Measurements from ENCODE around the gene HSD17B14. TPM values are rescaled to one million over a fixed set of nuclear protein-coding genes. Genes with fewer than 3 reads are reported as not detected.
A peak's percentile ranks its signal among the peaks of the same experiment; 100 is the strongest.

The HSD17B14 gene
- total and polyA plus RNA-seq, 12 donors, result 1.1 to 5.3 (median 2.8) TPM

DNA sequence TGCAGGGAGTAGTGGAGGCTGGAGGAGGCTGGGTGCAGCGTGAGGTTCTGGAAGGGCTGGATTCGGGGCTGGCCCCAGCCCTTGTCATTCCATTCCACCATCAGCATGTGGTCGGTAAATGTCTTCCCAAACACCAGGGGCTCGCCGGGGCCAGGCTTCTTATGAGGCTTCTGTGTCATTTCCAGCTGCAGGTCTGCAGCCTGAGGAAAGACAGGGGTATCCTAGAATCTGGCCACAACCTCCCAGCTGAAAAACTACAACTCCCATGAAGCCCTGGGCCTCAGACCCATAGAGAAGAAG, 29.8 kb downstream of the HSD17B14 start:
- Histone ChIP-seq H3K4me3 (no peak overlapping the region), H3K4me1 (peaks cover under 1 to 16% (median 11%) of the 10 kb centered on the region in 9 donors), H3K27me3 (no peaks in the 10 kb centered on the region), H3K9me3 (no peaks in the 10 kb centered on the region), H3K27ac (no peak overlapping the region), H3K36me3 (peaks cover 0 to 8% (median 0%) of the 10 kb centered on the region in 9 donors)
- intact Hi-C loops (cut with DNase I), result no loop called here
- TF ChIP-seq CTCF (IDR thresholded peaks at IDR 0.05), result no peak
- DNase-seq (peak in 1 of 2 donors; percentile 59), ATAC-seq (peak in 2 of 8 donors; percentile 32 to 52)
- 78% methylated on average over 5 of the region's 5 CpGs for WGBS, 2 donors

GRCh38 chr19:48805452-48805851, 30.8 kb downstream of the HSD17B14 start:
- no peak for TF ChIP-seq CTCF (IDR thresholded peaks at IDR 0.05)
- no peak overlapping the region for H3K27ac ChIP-seq
- no peaks in the 10 kb centered on the region for H3K9me3 ChIP-seq
- H3K4me3 ChIP-seq, result no peak overlapping the region
- peaks cover 0 to 12% (median 7%) of the 10 kb centered on the region in 9 donors for H3K4me1 ChIP-seq
- WGBS, 2 donors, result 92 to 93% methylated on average over 14 to 15 of the region's 15 CpGs
- ATAC-seq (no peak), DNase-seq (no peak)
- H3K27me3 ChIP-seq, result no peaks in the 10 kb centered on the region
- H3K36me3 ChIP-seq, result peaks cover 0 to 8% (median 0%) of the 10 kb centered on the region in 9 donors
- intact Hi-C loops (cut with DNase I), result no loop called here

- H3K27ac ChIP-seq, result no peak overlapping the region
Observed at GRCh38 chr19:48804496-48804895, 31.8 kb downstream of the HSD17B14 start.

GRCh38 chr19:48802623-48803022, 33.7 kb downstream of the HSD17B14 start:
- intact Hi-C loops (cut with DNase I), result no loop called here
- H3K27me3 ChIP-seq, result no peaks in the 10 kb centered on the region
- WGBS, 2 donors, result 98 to 99% methylated on average over 2 of the region's 2 CpGs
- no peaks in the 10 kb centered on the region for H3K9me3 ChIP-seq
- H3K4me1 ChIP-seq, result no peaks in the 10 kb centered on the region
- no peak for DNase-seq
- no peak for ATAC-seq
- H3K4me3 ChIP-seq, result no peak overlapping the region
- H3K36me3 ChIP-seq, result peaks cover 0 to 15% (median 0%) of the 10 kb centered on the region in 9 donors
- no peak for TF ChIP-seq CTCF (IDR thresholded peaks at IDR 0.05)
- no peak overlapping the region for H3K27ac ChIP-seq

More at GRCh38 chr19:48804496-48804895, 31.8 kb downstream of the HSD17B14 start:
- 83% methylated on average over 8 of the region's 8 CpGs for WGBS, 2 donors
- no peak for DNase-seq
- H3K4me3 ChIP-seq, result no peak overlapping the region
- intact Hi-C loops (cut with DNase I), result no loop called here
- no peaks in the 10 kb centered on the region for H3K9me3 ChIP-seq
- H3K36me3 ChIP-seq, result peaks cover 0 to 9% (median 0%) of the 10 kb centered on the region in 9 donors
- no peaks in the 10 kb centered on the region for H3K27me3 ChIP-seq
- no peak for TF ChIP-seq CTCF (IDR thresholded peaks at IDR 0.05)
- ATAC-seq, result no peak
- H3K4me1 ChIP-seq, result peaks cover 0 to 2% (median 0%) of the 10 kb centered on the region in 9 donors

Data from heart right ventricle (tissue), 16 donors.